A549 treated with ZK216348 at 1 μM for 4 hours (cell line): ENCODE results near the gene TPP2. TPM values are rescaled to one million over a fixed set of nuclear protein-coding genes. Genes with fewer than 3 reads are reported as not detected.

Experiments
- total RNA-seq: library from RNA; stranded (reverse); fragments of 200-300 nt; extraction: Qiagen RNA extraction; gene quantifications from 5 replicates; pipeline ENCODE4 v1.2.3, GENCODE V29; 2022; ENCODE audit warnings: low read depth

Gene TPP2
- 10.8 to 18.7 TPM (median 16.8 TPM) in 5 replicates for total RNA-seq

GRCh38 chr13:102596147-102597028 is at the start of gene TPP2:
TPP2 (plus strand) TSS chr13:102596986; CDS start chr13:102597039, 53 bp downstream.

GRCh38 chr13:102694937-102695336 is 98.2 kb downstream of the TPP2 start, which contains the start of gene METTL21C:
METTL21C (minus strand) TSS chr13:102695044; CDS start chr13:102694498, 546 bp downstream.

Other genes starting within 250 kb of the TPP2 start
- gene FGF14, start 194.9 kb upstream of the TPP2 start, total RNA-seq, result not detected in 5 replicates
- not detected in 5 replicates for gene METTL21C, start 98.1 kb downstream of the TPP2 start, total RNA-seq
- 8.5 to 15.1 TPM (median 13.8 TPM) in 5 replicates for gene TEX30, start 176.8 kb downstream of the TPP2 start, total RNA-seq
- 4.9 to 7.3 TPM (median 7.1 TPM) in 5 replicates for gene POGLUT2, start 202.0 kb downstream of the TPP2 start, total RNA-seq
- 1.7 to 5.1 TPM (median 4.6 TPM) in 5 replicates for gene BIVM, start 202.1 kb downstream of the TPP2 start, total RNA-seq
- gene ERCC5, start 249.0 kb downstream of the TPP2 start, total RNA-seq, result 16.6 to 21.8 TPM (median 17.9 TPM) in 5 replicates